Panc1 (cell line): ENCODE data around the gene IL10.

Experiments used
- POLR2AphosphoS5 ChIP-seq: IDR thresholded peaks from 2 replicates; pipeline ENCODE4 v1.6.1; 2012; ENCODE audit warnings: mild to moderate bottlenecking, low read depth, low read length, moderate library complexity
- SIN3A ChIP-seq: IDR thresholded peaks from 2 replicates; pipeline ENCODE4 v1.6.1; 2012; ENCODE audit warnings: low read depth, mild to moderate bottlenecking, low read length, moderate library complexity, borderline replicate concordance; ENCODE audit not compliant: insufficient read depth
- TCF7L2 ChIP-seq: IDR thresholded peaks from 2 replicates; pipeline ENCODE4 v1.6.1; 2011; ENCODE audit warnings: mild to moderate bottlenecking, low read depth, low read length, inconsistent platforms
- TF ChIP-seq, protein P1 (sequence below): fragments of 450-650 bp; IDR thresholded peaks from 2 replicates; pipeline ENCODE4 v1.5.1; 2017; ENCODE audit warnings: mild to moderate bottlenecking
- TF ChIP-seq, protein P2 (sequence below), 2 experiments: IDR thresholded peaks; 2 replicates each; pipeline ENCODE4 v1.6.1; 2011 to 2012; ENCODE audit warnings: low read depth in 2 of 2, control low read depth in 1 of 2, low read length in 1 of 2, mild to moderate bottlenecking in 1 of 2, moderate library complexity in 1 of 2; ENCODE audit not compliant: insufficient read depth in 1 of 2

DNA sequence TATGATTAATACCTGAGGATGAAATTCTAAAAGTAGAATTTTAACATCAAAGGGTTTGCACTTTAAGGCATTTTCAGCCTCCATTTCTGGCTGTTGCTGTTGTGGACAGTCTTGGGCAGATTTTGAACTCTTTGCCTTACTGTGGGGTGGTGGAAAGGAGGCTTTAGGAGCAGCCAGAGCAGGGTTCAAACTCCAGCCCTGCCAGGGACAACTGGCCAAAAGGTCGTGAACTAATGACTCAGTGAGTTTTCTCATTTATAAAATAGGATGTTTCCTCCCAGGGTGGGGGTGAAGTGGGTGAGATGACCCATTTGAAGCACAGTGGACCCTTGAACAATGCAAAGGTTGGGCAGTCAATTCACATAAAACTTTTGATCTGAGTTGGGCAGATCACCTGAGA, 50.8 kb downstream of the IL10 start:
- TF ChIP-seq, protein P1, sequence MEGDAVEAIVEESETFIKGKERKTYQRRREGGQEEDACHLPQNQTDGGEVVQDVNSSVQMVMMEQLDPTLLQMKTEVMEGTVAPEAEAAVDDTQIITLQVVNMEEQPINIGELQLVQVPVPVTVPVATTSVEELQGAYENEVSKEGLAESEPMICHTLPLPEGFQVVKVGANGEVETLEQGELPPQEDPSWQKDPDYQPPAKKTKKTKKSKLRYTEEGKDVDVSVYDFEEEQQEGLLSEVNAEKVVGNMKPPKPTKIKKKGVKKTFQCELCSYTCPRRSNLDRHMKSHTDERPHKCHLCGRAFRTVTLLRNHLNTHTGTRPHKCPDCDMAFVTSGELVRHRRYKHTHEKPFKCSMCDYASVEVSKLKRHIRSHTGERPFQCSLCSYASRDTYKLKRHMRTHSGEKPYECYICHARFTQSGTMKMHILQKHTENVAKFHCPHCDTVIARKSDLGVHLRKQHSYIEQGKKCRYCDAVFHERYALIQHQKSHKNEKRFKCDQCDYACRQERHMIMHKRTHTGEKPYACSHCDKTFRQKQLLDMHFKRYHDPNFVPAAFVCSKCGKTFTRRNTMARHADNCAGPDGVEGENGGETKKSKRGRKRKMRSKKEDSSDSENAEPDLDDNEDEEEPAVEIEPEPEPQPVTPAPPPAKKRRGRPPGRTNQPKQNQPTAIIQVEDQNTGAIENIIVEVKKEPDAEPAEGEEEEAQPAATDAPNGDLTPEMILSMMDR: no peak
- TF ChIP-seq, protein P2, sequence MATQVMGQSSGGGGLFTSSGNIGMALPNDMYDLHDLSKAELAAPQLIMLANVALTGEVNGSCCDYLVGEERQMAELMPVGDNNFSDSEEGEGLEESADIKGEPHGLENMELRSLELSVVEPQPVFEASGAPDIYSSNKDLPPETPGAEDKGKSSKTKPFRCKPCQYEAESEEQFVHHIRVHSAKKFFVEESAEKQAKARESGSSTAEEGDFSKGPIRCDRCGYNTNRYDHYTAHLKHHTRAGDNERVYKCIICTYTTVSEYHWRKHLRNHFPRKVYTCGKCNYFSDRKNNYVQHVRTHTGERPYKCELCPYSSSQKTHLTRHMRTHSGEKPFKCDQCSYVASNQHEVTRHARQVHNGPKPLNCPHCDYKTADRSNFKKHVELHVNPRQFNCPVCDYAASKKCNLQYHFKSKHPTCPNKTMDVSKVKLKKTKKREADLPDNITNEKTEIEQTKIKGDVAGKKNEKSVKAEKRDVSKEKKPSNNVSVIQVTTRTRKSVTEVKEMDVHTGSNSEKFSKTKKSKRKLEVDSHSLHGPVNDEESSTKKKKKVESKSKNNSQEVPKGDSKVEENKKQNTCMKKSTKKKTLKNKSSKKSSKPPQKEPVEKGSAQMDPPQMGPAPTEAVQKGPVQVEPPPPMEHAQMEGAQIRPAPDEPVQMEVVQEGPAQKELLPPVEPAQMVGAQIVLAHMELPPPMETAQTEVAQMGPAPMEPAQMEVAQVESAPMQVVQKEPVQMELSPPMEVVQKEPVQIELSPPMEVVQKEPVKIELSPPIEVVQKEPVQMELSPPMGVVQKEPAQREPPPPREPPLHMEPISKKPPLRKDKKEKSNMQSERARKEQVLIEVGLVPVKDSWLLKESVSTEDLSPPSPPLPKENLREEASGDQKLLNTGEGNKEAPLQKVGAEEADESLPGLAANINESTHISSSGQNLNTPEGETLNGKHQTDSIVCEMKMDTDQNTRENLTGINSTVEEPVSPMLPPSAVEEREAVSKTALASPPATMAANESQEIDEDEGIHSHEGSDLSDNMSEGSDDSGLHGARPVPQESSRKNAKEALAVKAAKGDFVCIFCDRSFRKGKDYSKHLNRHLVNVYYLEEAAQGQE (IDR thresholded peaks at IDR 0.05; ENCODE audit: insufficient read depth in 1 of 2, low read depth in 2 of 2, low read length in 1 of 2): no peak
- TF ChIP-seq POLR2AphosphoS5 (no peak), SIN3A (no peak), TCF7L2 (no peak)
